GM18867 (cell line): ENCODE results near the gene SUSD3.

Experiments
- ATAC-seq: cut with Tn5 transposase; IDR thresholded peaks from one replicate; pipeline ENCODE4 v1.9.1; 2021; ENCODE audit warnings: mild to moderate bottlenecking, moderate library complexity; ENCODE audit not compliant: unreplicated experiment

The SUSD3 gene

DNA sequence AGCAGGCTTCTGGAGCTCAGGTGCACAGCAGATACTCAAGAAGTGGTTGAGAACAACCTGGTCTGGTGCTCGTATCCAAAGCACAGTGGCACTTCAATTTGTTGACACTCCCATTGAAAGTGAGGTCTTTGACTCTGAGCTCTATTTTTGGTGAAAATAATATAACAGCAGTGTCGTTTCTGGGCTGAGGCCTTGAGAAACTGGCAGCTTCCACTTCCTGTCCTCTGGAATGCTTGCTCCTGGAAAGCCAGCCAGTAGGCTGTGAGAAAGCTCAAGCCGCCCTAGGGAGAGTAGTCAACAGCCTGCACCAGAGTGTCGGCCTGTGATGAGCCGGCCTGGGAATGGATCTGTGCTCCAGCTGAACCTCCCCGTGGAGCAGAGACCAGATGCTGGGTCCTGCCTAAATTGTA lies 6.8 kb upstream of the SUSD3 start:
- ATAC-seq, result no peak

DNA sequence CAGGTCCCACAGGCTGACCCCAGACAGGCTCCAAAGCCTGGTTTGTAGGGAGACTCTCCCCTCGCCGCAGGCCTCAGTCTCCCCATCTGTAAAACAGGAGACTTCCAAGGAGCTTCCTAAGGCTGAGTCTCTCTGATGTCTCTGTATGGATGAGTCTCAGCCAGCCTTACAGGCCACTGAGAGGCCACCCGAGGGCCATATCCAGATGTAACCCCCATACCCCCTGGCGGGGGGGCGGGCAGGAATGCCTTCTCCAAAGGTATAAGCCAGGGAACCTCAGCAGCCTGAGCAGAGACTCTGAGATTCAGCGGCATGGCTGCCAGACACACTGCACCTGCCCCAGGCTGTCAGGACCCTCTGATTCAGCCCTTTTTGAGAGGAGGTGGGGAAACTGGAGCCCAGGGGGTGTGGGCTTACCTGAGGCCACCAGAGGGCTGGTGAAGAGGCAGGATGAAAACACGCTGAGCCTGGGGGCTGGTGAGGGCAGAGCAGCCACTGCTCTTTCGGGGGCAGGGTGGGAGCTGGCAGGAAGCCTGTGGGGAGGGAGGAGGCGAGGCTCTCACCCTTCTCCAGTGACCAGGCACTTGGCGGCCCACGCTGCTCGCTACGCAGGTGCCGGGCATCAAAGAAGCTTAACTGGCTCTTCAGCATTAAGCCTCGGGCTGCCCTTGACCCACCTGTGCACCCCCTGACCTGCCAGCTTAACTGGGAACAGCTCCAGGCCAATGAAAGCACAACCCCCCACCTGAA lies 5.5 kb upstream of the SUSD3 start:
- ATAC-seq, result no peak

GRCh38 chr9:93053781-93054331 lies 4.6 kb upstream of the SUSD3 start:
- no peak for ATAC-seq

DNA sequence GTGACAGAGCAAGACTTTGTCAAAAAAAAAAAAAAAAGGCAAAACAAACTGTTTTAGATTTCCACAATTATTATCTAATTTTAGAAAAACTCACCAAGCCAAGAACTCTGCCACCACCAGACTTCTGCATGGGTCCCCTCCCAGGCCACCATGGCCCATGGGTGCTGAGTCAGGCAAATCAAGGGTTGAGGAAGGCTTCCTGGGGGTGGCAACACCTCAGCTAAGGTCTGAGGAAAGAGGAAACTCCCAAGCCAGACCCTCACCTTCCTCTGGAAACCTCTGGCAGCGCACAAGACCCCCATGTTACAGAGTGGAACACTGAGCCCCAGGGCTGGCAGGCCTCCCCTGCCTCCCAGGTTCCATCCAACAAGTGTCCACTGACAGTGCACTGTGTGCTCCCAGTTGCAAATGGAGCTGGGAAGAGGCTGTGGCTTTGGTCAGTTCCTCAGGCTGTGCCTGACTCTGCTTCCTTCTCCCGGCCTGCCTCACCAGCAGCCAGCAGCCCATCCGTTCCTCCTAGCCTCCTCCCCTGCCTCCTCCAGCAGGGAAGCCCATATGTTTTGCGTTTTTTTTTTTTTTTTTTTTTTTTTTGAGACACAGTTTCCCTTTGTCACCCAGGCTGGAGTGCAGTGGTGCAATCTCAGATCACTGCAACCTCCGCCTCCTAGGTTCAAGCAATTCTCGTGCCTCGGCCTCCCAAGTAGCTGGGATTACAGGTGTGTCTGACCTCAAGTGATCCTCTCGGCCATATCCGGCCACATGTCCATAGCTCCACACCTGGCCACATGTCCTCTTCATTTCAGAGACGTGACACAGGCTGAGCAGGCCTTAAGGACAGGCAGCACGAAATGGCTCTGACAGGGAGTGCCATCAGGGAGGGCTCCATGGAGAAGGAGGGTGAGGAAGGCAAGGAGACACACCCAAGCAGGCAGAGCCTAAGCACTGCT lies 3.5 kb upstream of the SUSD3 start:
- no peak for ATAC-seq

- no peak for ATAC-seq
These were observed 1.3 kb upstream of the SUSD3 start for GRCh38 chr9:93057042-93057702.

DNA sequence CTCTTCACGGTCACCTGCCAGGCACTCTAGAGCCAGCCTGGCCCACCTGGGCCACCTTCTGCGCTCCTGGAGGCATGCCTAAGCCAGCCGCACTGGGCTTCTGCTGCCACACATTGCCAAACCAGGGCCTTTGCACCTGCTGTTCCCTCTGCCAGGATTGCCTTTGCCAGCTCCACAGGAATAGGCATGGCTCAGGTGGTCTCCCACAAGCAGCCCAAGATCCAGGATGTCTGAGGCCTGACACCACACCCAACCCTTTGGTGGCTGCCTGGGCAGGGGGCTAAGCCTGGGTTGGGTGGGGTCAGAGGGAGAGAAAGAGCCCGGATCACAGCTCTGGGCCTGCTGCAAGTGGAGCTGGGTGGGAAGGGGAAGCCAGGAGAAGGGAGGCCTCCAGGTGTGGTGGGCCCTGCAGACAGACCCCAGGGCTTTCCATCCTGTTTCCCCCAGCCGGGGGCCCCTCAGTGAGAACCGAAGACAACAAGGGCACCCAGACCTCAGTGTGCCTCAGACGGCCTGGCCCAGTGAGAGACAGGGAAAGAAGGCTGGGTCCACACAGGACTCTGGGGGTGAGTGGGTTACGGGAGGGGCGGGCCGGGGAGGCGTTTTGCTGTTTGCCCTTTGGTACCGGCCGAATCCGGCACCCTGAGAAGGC lies 672 bp upstream of the SUSD3 start:
- ATAC-seq, result peak; percentile 15

- ATAC-seq, result peak; percentile 17
These were observed 662 bp downstream of the SUSD3 start for GRCh38 chr9:93059011-93059714.

DNA sequence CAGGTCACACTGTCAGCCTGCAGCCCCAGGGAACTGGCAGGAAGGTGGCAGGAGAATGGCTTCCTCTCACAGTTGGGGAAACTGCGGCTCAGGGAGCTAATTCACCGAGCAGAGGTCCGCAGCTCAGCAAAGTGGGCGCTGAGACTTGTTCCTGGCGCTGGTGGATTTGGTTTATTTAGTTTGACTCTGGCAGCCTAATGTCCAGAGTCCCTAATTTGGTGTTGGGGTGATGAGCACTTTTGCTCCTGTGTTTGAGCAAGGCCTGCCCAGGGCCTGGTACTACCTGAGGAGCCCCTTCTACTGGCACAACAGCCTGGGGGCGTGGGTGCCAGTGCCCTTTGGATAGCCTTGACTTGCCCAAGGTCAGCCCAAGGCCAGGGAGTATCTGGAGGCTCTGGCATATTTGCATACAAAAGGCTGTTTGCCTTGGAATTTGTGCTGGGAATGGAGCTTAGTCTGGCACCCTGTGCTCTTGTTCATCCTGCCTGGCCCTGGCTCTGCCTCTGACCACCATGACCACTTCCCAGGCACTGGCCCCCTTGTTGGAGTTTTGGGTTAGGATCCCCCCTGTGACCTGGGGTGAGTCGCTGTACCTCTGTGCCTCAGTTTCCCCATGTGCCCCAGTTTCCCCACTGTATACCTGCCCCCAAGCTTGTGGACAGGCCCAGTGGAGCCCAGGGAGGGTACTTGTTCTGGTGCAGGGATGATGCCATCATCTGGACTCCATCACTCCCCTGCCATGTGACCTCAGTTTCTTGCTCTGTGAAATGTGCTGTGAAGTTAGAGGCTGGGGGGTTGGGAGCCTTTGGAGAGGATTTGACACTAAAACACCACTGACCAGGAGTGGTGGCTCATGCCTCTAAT lies 1.4 kb downstream of the SUSD3 start:
- ATAC-seq, result no peak

DNA sequence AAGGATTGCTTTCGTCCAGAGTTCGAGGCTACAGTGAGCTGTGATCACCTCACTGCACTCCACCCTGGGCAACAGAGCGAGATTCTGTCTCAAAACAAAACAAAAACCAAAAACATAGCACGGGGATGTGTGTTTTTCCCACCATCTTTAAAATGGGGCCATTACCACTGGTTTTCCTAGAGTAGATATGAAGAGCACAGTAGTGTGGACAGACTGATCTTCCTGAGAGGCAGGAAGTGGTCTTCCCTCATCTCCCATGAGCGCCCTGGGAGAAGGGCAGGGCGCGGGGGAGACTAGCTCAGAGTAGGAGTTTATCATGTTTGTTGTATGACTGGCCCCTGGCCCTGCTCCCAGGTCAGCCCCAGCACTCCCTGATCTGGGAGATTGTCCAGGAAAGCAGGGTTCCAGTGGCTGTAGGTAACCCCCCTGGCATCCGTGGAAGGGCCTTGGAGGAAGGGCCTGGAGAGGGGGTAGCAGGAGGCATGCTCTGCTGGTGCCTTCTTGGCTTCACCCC lies 2.3 kb downstream of the SUSD3 start:
- no peak for ATAC-seq

DNA sequence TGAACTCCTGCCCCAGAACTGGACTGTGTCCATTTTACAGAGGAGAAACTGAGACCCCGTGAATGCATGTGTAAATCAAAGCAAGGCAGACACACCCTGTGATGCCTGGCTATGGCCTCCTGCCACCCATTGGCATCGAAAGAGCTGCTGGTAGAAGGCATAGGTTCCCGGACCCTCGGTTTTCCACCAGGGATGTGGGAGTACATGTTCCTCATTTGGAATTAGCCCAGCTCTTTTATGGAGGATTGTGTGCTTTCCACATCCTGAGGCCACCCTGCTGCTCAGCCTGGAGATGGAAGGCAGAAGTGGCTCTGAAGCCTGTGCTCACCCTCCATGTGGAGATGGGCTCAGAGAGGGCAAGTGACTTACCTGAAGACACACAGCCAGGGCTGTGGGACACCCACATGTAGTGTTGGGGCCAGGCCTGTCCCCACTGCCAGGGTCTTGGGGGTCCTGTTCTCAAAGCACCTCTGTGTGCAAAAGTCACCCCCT lies 2.8 kb downstream of the SUSD3 start:
- no peak for ATAC-seq

- peak; percentile 37 for ATAC-seq
These were observed 3.6 kb downstream of the SUSD3 start for GRCh38 chr9:93061791-93062763.

- peak; percentile 90 for ATAC-seq
These were observed 6.1 kb downstream of the SUSD3 start for GRCh38 chr9:93064392-93065134.

DNA sequence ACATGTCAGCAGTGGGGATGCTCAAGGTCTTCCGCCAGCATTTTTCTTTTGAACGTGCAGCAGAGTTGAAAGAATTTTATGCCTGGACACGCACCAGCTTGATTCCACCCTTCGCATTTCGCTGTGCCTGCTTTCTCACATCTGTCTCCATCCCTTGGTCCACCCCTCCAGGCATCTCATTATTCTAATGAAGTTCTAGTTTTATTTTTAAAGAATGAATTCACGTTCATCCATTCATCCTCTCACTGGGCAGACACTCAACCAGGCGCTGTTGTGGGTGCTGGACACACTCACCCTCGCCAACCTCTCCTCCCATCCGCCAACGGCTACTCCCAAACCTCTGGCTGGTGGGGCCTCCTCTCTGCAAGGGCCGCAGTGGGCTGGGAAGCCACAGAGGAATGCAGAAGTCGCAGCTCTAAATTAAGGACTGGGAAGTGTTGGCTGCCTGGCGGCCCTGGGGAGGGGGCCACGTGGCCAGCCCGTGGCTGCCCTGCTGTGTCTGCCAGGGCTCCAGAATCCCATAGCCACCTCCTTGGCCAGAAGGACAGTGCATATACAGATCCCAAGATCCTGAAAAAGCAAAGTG lies 6.7 kb downstream of the SUSD3 start:
- ATAC-seq, result no peak

DNA sequence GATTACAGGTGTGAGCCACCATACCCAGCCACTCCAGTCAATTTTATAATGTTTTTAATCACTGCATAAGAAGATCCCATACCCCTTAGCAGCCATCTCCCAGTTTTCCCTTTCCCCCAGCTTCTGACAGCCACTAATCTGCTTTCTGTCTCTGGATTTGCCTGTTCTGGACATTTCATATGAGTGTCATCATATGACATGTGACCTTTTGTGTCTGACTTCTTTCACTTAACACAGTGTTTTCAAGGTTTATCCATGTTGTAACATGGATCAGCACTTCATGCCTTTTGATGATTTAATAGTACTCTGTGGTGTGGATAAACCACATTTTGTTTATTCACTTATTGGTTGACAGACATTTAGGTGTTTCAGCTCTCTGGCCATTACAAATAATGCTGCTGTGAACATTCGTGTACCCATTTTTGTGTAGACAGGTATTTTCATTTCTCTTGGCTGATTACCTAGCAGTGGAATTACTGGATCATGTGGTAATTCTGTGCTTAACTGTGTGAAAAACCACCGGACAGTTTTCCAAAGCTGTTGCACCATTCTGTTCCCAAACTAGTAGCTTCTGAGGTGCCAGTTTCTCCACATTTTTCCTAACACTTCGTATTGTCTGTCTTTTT lies 8.6 kb downstream of the SUSD3 start:
- ATAC-seq, result no peak

DNA sequence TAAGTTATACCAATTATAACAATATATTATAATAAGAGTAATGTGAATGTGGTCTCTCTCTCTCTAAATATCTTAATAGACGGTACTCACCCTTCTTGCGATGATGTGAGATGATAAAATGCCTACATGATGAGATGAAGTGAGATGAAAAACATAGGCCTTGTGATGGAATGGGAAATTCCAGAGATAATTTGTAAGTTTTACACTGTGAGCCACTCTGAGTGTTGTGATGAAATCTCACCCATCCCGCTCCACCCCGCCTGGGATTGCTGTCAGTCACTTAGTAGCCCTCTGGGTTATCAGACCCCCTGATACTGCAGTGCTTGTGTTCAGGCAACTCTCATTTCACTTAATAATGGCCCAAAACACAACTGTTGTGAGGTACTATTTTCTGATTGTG lies 10.5 kb downstream of the SUSD3 start:
- ATAC-seq, result no peak

DNA sequence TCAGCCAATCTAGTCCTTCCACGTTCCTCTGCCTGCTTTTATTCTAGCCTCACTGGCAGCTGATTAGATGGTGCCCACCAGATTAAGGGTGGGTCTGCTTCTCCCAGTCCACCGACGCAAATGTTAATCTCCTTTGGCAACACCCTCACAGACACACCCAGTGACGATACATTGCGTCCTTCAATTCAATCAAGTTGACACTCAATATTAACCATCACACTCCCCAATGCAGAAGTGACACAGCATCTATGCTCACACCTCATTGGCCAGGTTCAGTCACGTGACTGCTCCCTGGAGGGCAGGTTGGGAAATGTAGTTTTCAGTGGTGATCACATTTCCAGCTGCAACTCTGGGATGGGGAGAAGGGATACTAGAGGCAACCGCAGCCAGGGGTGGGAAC lies 13.0 kb downstream of the SUSD3 start:
- no peak for ATAC-seq
